BJ (cell line): Measurements from ENCODE around the gene CKAP4. TPM values are rescaled to one million over a fixed set of nuclear protein-coding genes. Genes with fewer than 3 reads are reported as not detected.

ENCODE experiments used
- CTCF ChIA-PET: fragments of 350-600 bp; formaldehyde crosslinking; extraction: SDS; loops from one replicate; lab custom pipeline; 2021; ENCODE audit warnings: antibody characterized with exemption, inconsistent platforms; lab: Yijun Ruan, JAX
- POLR2A ChIA-PET: fragments of 300-600 bp; sonication (Branson Sonifier 250); formaldehyde crosslinking; extraction: SDS; loops from one replicate; lab custom pipeline; 2021; ENCODE audit warnings: antibody characterized with exemption; lab: Charles Lee
- DNase-seq: peaks from one replicate; pipeline ENCODE4 v3.0.0-alpha.2; 2011; ENCODE audit warnings: low read depth
- H3K27me3 ChIP-seq: 2 replicates; pipeline ENCODE4 v1.6.0; 2011; ENCODE audit warnings: low read length; ENCODE audit not compliant: control insufficient read depth, insufficient read depth
- H3K36me3 ChIP-seq: 2 replicates; pipeline ENCODE4 v1.5.1; 2011; ENCODE audit warnings: low read length; ENCODE audit not compliant: control insufficient read depth, insufficient read depth
- H3K4me3 ChIP-seq: 2 replicates; pipeline ENCODE4 v1.5.1; 2011; ENCODE audit warnings: low read depth, mild to moderate bottlenecking, control low read depth, low read length
- CTCF ChIP-seq: IDR thresholded peaks from 2 replicates; pipeline ENCODE4 v1.5.1; 2011; ENCODE audit warnings: low read depth, mild to moderate bottlenecking, control low read depth, inconsistent platforms, low read length, moderate library complexity; ENCODE audit not compliant: insufficient read depth
- polyA plus RNA-seq: library from polyadenylated mRNA; depleted of rRNA; stranded (reverse); fragments of >200 nt; gene quantifications from 2 replicates; pipeline ENCODE4 v1.2.3, GENCODE V29; 2011

CKAP4 gene
- polyA plus RNA-seq, 1 experiment: 315 TPM

GRCh38 chr12:106269150-106269771 lies 21.4 kb upstream of the CKAP4 start:
- no peaks in the 10 kb centered on the region for H3K36me3 ChIP-seq
- 0 out of 2 replicates have a peak, but pooled peaks cover 2% of the 10 kb centered on the region for H3K27me3 ChIP-seq
- POLR2A ChIA-PET: no interaction called here
- TF ChIP-seq CTCF: no peak
- CTCF ChIA-PET: interaction anchor here (1.1 to 1.8 kb wide), 3 partner anchors 10 to 133 kb away, joined by 3 to 6 read pairs (median 3); no protein-coding TSS in a partner anchor
- H3K4me3 ChIP-seq: no peak overlapping the region
- DNase-seq: no peak

- Histone ChIP-seq H3K36me3 (no peaks in the 10 kb centered on the region), H3K4me3 (no peak overlapping the region), H3K27me3 (0 out of 2 replicates have a peak, but pooled peaks cover 2% of the 10 kb centered on the region)
- DNase-seq: no peak
- ChIA-PET CTCF (no interaction called here), POLR2A (no interaction called here)
- TF ChIP-seq CTCF: no peak
Measured at GRCh38 chr12:106267535-106267934, 19.7 kb upstream of the CKAP4 start.

GRCh38 chr12:106265116-106265515 lies 17.3 kb upstream of the CKAP4 start:
- no peak for TF ChIP-seq CTCF
- ChIA-PET POLR2A (interaction anchor here (0.6 kb wide), 1 partner anchor 9 kb away, joined by 3 read pairs; no protein-coding TSS in a partner anchor), CTCF (interaction anchor here (1.4 kb wide), 1 partner anchor 17 kb away, joined by 6 read pairs; no protein-coding TSS in a partner anchor)
- Histone ChIP-seq H3K27me3 (0 out of 2 replicates have a peak, but pooled peaks cover 2% of the 10 kb centered on the region), H3K36me3 (no peaks in the 10 kb centered on the region), H3K4me3 (no peak overlapping the region)
- no peak for DNase-seq

GRCh38 chr12:106258935-106259334 lies 11.1 kb upstream of the CKAP4 start:
- H3K36me3 ChIP-seq: no peaks in the 10 kb centered on the region
- ChIA-PET POLR2A (no interaction called here), CTCF (interaction anchor here (1.1 to 2.1 kb wide), 2 partner anchors 24 to 32 kb away, joined by 3 to 5 read pairs; no protein-coding TSS in a partner anchor)
- no peak for TF ChIP-seq CTCF
- no peak for DNase-seq
- no peak overlapping the region for H3K4me3 ChIP-seq
- H3K27me3 ChIP-seq: no peaks in the 10 kb centered on the region

DNA sequence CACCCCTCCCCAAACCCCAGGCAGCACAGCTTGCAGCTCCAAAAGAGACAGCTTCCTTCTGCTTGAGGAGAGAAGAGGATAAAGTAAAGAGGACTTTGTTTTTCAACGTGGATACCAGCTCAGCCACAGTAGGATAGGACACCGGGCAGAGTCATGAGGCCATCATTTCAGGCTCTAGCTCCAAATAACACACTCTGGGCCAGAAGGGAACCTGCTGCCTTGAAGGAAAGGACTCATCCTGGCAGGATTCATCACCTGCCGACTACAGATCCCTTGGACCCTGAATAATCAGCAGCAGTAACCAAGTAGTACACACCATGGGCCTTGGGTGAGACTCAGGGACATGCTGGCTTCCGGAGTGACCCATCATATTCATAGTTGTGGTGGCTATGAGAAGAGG lies 10.4 kb upstream of the CKAP4 start:
- H3K27me3 ChIP-seq: no peaks in the 10 kb centered on the region
- no peaks in the 10 kb centered on the region for H3K36me3 ChIP-seq
- CTCF ChIA-PET: interaction anchor here (1.1 to 2.1 kb wide), 2 partner anchors 25 to 31 kb away, joined by 3 to 5 read pairs; no protein-coding TSS in a partner anchor
- TF ChIP-seq CTCF: no peak
- no peak for DNase-seq
- no peak overlapping the region for H3K4me3 ChIP-seq
- POLR2A ChIA-PET: no interaction called here
